ENCODE measurements around the gene DXO.

The DXO gene

DNA sequence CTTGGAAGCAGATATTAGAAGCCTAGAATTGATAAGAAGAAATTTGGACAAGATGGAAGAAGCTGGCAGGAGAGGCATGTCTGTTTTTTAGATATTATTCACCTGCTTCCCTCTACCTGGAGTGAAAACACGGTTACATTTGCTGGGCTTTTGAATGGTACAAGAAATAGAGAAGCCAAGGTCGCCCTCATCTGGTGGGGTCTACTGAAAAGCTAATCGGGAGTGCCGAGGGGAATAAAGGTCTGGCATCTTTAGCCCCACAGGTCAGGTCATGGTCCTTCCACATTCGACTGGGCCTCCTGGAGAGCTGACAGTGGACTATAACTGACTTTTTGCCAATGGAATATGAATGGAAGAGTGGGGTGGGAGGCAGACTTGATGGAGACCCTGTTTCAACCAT, 49.0 kb downstream of the DXO start:
- DNase-seq: no peak

DNA sequence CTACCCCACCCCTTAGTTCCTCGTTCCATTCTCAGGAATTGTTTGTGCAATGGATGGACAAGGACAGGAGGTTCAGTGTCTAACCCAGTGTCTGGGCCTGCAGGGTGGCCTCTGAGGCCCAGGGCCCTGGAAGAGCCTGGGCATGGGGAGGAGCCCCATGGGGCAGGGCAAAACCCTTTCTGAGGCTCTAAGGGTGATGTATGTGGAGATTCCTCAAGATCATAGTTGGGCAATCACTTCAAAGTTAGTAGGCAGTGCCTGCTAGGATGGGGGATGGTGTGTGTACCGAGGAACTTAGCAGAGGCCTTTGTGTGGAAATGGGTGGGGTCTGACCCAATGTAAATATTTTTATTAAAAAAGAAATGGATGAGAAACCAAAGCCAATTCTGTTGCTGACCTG, 51.1 kb downstream of the DXO start:
- DNase-seq: no peak

Data from NCI-H524 treated with DMSO at 0.1 percent for 48 hours (cell line).